Measurements from ENCODE around the gene ELOVL1. TPM values are rescaled to one million over a fixed set of nuclear protein-coding genes. Genes with fewer than 3 reads are reported as not detected.

The ELOVL1 gene
- total RNA-seq, 1 experiment from 2014 or later = 21.6 TPM

GRCh38 chr1:43329995-43330751 lies 37.6 kb downstream of the ELOVL1 start:
- no CpG with 5 or more reads among the region's 6 CpGs for WGBS (ENCODE audit: extremely low coverage, insufficient read length, low lambda C conversion rate)
- no peak for TF ChIP-seq CTCF (conservative IDR thresholded peaks at IDR 0.05)
- Histone ChIP-seq H3K23ac (ENCODE audit: insufficient read length, low read depth, low read length) (no peak overlapping the region), H3K27ac (ENCODE audit: insufficient read length, low read depth, low read length) (no peak overlapping the region), H3K9ac (ENCODE audit: extremely low read depth, insufficient read length, low read length) (no peak overlapping the region), H2BK12ac (ENCODE audit: insufficient read length, low read depth, low read length) (no peak overlapping the region), H3K4me2 (ENCODE audit: insufficient read depth, insufficient read length, low read length) (no peak overlapping the region), H2AFZ (ENCODE audit: low read length) (no peak overlapping the region), H3K4me1 (ENCODE audit: insufficient read depth, low read length) (no peaks in the 10 kb centered on the region), H4K20me1 (ENCODE audit: control insufficient read depth, insufficient read depth, insufficient read length) (no peaks in the 10 kb centered on the region), H3K79me2 (ENCODE audit: insufficient read depth, low read length) (no peaks in the 10 kb centered on the region), H3K4ac (ENCODE audit: low read depth, low read length) (no peak overlapping the region), H3K79me1 (ENCODE audit: insufficient read depth, low read depth, low read length, poor library complexity, severe bottlenecking) (no peaks in the 10 kb centered on the region), H2BK15ac (ENCODE audit: low read depth, low read length) (0 out of 2 replicates have a peak overlapping the region, but pooled peaks have one; percentile 72), H3K9me3 (ENCODE audit: control insufficient read depth, low read depth, low read length) (no peaks in the 10 kb centered on the region), H3T11ph (ENCODE audit: low read length) (no peak overlapping the region), H2AK5ac (ENCODE audit: insufficient read length, low read length) (no peak overlapping the region), H4K91ac (ENCODE audit: insufficient read length, low read depth, low read length) (no peak overlapping the region), H2BK120ac (ENCODE audit: low read depth, low read length, poor library complexity, severe bottlenecking) (no peak overlapping the region), H2BK20ac (ENCODE audit: low read depth, low read length, poor library complexity, severe bottlenecking) (no peak overlapping the region), H4K5ac (ENCODE audit: insufficient read length, low read depth, low read length) (no peak overlapping the region), H3K23me2 (ENCODE audit: insufficient read length, low read depth, low read length, poor library complexity, severe bottlenecking) (no peaks in the 10 kb centered on the region), H3K27me3 (ENCODE audit: insufficient read depth, low read length) (no peaks in the 10 kb centered on the region), H4K8ac (replicated peaks; ENCODE audit: insufficient read length, low read depth, low read length) (no peak overlapping the region), H3K14ac (ENCODE audit: insufficient read depth, low read length) (peak overlapping the region; percentile 61), H3K56ac (ENCODE audit: insufficient read length, low read depth, low read length) (no peak overlapping the region), H2BK5ac (ENCODE audit: insufficient read length, low read length) (no peak overlapping the region), H3K18ac (ENCODE audit: insufficient read length, low read depth, low read length) (no peak overlapping the region)
- peaks cover 0 to 8% (median 5%) of the 10 kb centered on the region in 3 experiments; a peak in 6 of 7 replicates for H3K36me3 Mint-ChIP-seq (ENCODE audit: insufficient read depth in 1 of 3, low read depth in 3 of 3)
- H3K4me1 Mint-ChIP-seq = peaks cover 12 to 21% of the 10 kb centered on the region in 2 experiments
- no peak overlapping the region for H3K4me3 Mint-ChIP-seq
- H3K27ac Mint-ChIP-seq = peak overlapping the region in 1 of 3 experiments; percentile 44; a peak in 2 of 7 replicates
- peak; percentile 76 for DNase-seq
- H3K9me3 Mint-ChIP-seq = peaks cover 17 to 25% of the 10 kb centered on the region in 2 experiments
- peaks cover 3% of the 10 kb centered on the region; the same call in 1 of the 2 replicates for H3K27me3 Mint-ChIP-seq (ENCODE audit: low read depth)
